Stomach (tissue), 4 donors: ENCODE results near the gene WNT4.

Source experiments
- CTCF ChIP-seq, 7 experiments: fragments of 450-650 bp in 4 of 7; fragments of 200-600 bp in 3 of 7; sonication (generic) in 3 of 7; IDR thresholded peaks; one replicate each; pipeline ENCODE4 v1.5.1; 2016 to 2019; ENCODE audit warnings: antibody characterized with exemption in 7 of 7, control low read depth in 2 of 7, mild to moderate bottlenecking in 1 of 7
- EP300 ChIP-seq: sonication (generic); formaldehyde crosslinking; IDR thresholded peaks from one replicate; pipeline ENCODE4 v1.6.1; 2017; ENCODE audit warnings: antibody characterized with exemption
- POLR2A ChIP-seq, 4 donors: fragments of 450-650 bp; IDR thresholded peaks; one replicate each; pipeline ENCODE4 v1.6.1; 2016; ENCODE audit warnings: antibody characterized with exemption in 4 of 4, control low read depth in 2 of 4, mild to moderate bottlenecking in 1 of 4, moderate library complexity in 1 of 4
- POLR2AphosphoS5 ChIP-seq, 3 donors: sonication (generic); formaldehyde crosslinking; IDR thresholded peaks; one replicate each; pipeline ENCODE4 v1.6.1; 2016; ENCODE audit warnings: antibody characterized with exemption in 3 of 3

- TF ChIP-seq CTCF (IDR thresholded peaks at IDR 0.05) (no peak), POLR2A (IDR thresholded peaks at IDR 0.05) (no peak), POLR2AphosphoS5 (IDR thresholded peaks at IDR 0.05) (no peak), EP300 (no peak)
Measured at GRCh38 chr1:22121421-22121911, 21.4 kb downstream of the WNT4 start.
